Suprapubic skin (tissue), 4 donors: ENCODE data around the gene PARP16. TPM values are rescaled to one million over a fixed set of nuclear protein-coding genes. Genes with fewer than 3 reads are reported as not detected.

ENCODE experiments used
- DNase-seq, 2 donors: peaks; one replicate each; pipeline ENCODE4 v3.0.0-alpha.2; 2019; ENCODE audit warnings: low spot score in 2 of 2
- H3K27ac ChIP-seq: fragments of 200-600 bp; sonication (generic); one replicate; pipeline ENCODE4 v1.5.1; 2019
- H3K27me3 ChIP-seq: fragments of 200-600 bp; sonication (generic); one replicate; pipeline ENCODE4 v1.5.1; 2019
- H3K36me3 ChIP-seq: fragments of 200-600 bp; sonication (generic); one replicate; pipeline ENCODE4 v1.5.1; 2019
- H3K4me1 ChIP-seq: fragments of 200-600 bp; sonication (generic); one replicate; pipeline ENCODE4 v1.5.1; 2019
- H3K4me3 ChIP-seq: fragments of 200-600 bp; sonication (generic); one replicate; pipeline ENCODE4 v1.5.1; 2019; ENCODE audit warnings: mild to moderate bottlenecking
- H3K9me3 ChIP-seq: fragments of 200-600 bp; sonication (generic); one replicate; pipeline ENCODE4 v1.5.1; 2019
- EP300 ChIP-seq: sonication (generic); formaldehyde crosslinking; IDR thresholded peaks from one replicate; pipeline ENCODE4 v1.6.1; 2017; ENCODE audit warnings: antibody characterized with exemption
- POLR2A ChIP-seq, 2 donors: fragments of 450-650 bp; IDR thresholded peaks; one replicate each; pipeline ENCODE4 v1.6.1; 2017; ENCODE audit warnings: antibody characterized with exemption in 2 of 2, mild to moderate bottlenecking in 2 of 2, moderate library complexity in 2 of 2
- POLR2AphosphoS5 ChIP-seq, 3 donors: sonication (generic); formaldehyde crosslinking; IDR thresholded peaks; one replicate each; pipeline ENCODE4 v1.6.1; 2017; ENCODE audit warnings: antibody characterized with exemption in 3 of 3
- WGBS: methylation state at CpG from one replicate; pipeline ENCODE4 v1.1.5; 2018; 5-methylcytosine and 5-hydroxymethylcytosine counted together
- total RNA-seq, 4 donors: library from RNA; depleted of rRNA; stranded (reverse); fragments of >200 nt; gene quantifications; one replicate each; pipeline ENCODE4 v1.1.0, GENCODE V29; 2016
- TF ChIP-seq, protein P1 (sequence below), 2 donors: fragments of 200-600 bp in 1 of 2; fragments of 450-650 bp in 1 of 2; sonication (generic) in 1 of 2; IDR thresholded peaks; one replicate each; pipeline ENCODE4 v1.5.1; 2016 to 2019; ENCODE audit warnings: antibody characterized with exemption in 2 of 2, mild to moderate bottlenecking in 1 of 2, moderate library complexity in 1 of 2

Gene PARP16
- total RNA-seq, 4 donors from 2014 or later, result 8.2 to 16.7 (median 11.7) TPM

DNA sequence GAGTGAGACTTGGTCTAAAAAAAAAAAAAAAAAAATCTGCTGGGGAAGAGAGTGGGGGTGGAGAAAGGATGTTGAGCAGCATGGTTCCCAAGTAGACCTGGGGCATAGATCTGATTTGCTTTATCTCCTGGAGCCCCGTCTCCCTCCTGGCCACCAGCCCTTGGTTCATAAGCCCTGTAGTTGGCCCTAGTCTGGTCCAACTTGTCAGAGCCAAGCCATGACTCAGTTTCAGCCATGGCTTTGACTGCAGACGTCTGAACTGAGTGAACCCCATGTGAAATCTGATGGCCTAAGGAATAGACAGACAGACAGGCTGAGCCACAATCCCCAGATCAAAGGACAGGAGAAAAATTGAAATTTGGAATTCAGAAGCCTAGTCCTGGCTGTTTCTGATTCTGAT lies 73.4 kb downstream of the PARP16 start:
- TF ChIP-seq POLR2AphosphoS5 (IDR thresholded peaks at IDR 0.05) (no peak), EP300 (no peak), POLR2A (IDR thresholded peaks at IDR 0.05) (no peak)
- TF ChIP-seq, protein P1, sequence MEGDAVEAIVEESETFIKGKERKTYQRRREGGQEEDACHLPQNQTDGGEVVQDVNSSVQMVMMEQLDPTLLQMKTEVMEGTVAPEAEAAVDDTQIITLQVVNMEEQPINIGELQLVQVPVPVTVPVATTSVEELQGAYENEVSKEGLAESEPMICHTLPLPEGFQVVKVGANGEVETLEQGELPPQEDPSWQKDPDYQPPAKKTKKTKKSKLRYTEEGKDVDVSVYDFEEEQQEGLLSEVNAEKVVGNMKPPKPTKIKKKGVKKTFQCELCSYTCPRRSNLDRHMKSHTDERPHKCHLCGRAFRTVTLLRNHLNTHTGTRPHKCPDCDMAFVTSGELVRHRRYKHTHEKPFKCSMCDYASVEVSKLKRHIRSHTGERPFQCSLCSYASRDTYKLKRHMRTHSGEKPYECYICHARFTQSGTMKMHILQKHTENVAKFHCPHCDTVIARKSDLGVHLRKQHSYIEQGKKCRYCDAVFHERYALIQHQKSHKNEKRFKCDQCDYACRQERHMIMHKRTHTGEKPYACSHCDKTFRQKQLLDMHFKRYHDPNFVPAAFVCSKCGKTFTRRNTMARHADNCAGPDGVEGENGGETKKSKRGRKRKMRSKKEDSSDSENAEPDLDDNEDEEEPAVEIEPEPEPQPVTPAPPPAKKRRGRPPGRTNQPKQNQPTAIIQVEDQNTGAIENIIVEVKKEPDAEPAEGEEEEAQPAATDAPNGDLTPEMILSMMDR (IDR thresholded peaks at IDR 0.05), result no peak
- Histone ChIP-seq H3K4me1 (peaks cover 18% of the 10 kb centered on the region), H3K4me3 (no peak overlapping the region), H3K27ac (no peak overlapping the region), H3K9me3 (no peaks in the 10 kb centered on the region), H3K36me3 (no peaks in the 10 kb centered on the region), H3K27me3 (no peaks in the 10 kb centered on the region)
- DNase-seq, result no peak
- WGBS, result 32% methylated on average over 2 of the region's 2 CpGs

DNA sequence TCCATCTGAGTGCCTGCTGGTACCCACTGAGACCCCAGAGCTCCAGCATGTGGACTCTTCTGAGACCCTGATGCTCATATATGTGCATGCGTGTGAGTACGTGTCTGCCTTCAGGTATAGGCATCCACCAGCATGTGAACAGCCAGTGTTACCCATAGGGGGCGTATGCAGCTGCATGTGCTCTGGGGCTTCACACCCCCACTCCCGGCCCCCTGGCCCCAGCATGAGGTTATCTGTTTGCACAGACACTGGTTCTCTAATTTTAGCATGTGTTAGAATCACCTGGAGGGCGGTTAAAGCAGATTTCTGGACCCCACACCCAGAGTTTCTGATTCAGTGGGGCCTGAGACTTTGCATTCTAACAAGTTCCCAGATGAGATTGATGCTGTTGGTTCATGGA lies 74.6 kb downstream of the PARP16 start:
- Histone ChIP-seq H3K36me3 (no peaks in the 10 kb centered on the region), H3K4me1 (peaks cover 18% of the 10 kb centered on the region), H3K4me3 (no peak overlapping the region), H3K27me3 (no peaks in the 10 kb centered on the region), H3K27ac (peak overlapping the region; percentile 32), H3K9me3 (no peaks in the 10 kb centered on the region)
- WGBS, result 68% methylated on average over 5 of the region's 5 CpGs
- TF ChIP-seq EP300 (no peak), POLR2A (IDR thresholded peaks at IDR 0.05) (no peak), POLR2AphosphoS5 (IDR thresholded peaks at IDR 0.05) (no peak)
- TF ChIP-seq, protein P1 (IDR thresholded peaks at IDR 0.05), result peak in 1 of 2 donors; percentile 13
- DNase-seq, result no peak

DNA sequence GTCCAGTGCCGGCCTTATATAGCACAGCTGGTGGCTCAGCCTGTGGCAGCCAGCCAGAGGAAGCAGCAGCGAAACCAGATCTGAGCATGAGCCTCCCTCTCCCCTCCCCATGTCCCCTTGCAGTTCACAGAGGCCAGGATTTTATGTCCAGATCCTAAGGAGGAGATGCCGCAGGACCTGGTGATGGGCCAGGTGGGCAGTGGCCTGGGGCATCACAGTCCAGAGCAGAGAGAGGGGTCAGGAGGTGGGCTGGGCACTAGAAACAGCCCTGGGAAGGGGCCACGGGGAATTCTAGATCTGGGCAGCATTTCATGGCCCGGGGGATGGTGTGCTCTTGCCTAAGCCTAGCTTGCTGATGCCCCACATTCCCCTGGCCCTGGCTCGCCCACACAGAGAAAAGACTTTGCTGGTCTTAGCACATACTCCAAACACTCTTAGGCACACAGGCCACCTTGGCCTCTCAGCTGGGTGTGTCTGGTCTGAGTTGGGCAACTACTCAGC lies 75.2 kb downstream of the PARP16 start:
- H3K27me3 ChIP-seq, result no peaks in the 10 kb centered on the region
- no peaks in the 10 kb centered on the region for H3K36me3 ChIP-seq
- DNase-seq, result peak in 1 of 2 donors; percentile 85
- no peak for TF ChIP-seq POLR2AphosphoS5 (IDR thresholded peaks at IDR 0.05)
- TF ChIP-seq POLR2A (IDR thresholded peaks at IDR 0.05), result no peak
- TF ChIP-seq, protein P1 (IDR thresholded peaks at IDR 0.05), result no peak
- no peak for TF ChIP-seq EP300
- peak overlapping the region; percentile 57 for H3K27ac ChIP-seq
- H3K9me3 ChIP-seq, result no peaks in the 10 kb centered on the region
- H3K4me1 ChIP-seq, result peaks cover 18% of the 10 kb centered on the region
- H3K4me3 ChIP-seq, result peak overlapping the region; percentile 22
- WGBS, result 36% methylated on average over 6 of the region's 6 CpGs

DNA sequence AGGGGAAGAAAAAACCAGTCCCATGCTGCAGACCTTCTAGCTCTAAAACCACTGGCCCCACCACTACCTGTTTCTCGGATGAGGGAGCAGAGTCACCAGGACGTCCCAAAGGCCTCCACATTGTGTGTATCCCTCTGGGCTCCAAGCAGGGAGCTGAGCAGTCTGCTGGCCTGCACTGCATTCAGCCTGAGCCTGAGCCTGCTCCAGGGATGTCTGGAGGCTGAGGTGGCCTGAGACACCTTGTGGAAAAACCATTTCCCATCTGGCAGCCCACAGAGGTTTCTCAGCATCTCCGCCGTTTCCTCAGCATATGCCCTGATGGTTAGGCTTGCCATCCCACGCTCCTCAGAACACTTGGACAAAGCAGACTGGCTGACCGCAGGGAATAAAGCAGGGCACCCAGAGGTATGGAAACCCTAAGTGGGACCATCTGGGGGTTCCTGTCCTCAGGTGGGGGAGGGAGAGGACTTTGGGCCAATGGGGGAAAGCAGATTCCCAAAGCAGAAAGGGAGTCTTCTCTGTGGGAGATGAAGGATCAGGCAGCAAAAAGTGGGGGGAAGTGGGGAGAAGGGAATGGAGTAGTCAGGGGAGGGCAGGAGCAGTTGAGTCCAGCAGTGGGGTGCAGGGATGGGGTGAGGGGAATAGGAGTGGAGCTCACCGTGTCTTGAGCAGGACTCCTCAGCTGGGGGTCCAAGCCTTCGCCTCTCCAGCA lies 75.8 kb downstream of the PARP16 start, which contains the start of gene CILP:
TSS of gene CILP (minus strand) at position 704 of the 712 bp plus-strand sequence. CDS start 1,718 bp downstream, outside the sequence.
- Histone ChIP-seq H3K27ac (peak within 1 kb of the TSS; percentile 57), H3K4me1 (peaks cover 18% of the 10 kb centered on the region), H3K36me3 (no peaks in the 10 kb centered on the region), H3K27me3 (no peaks in the 10 kb centered on the region), H3K4me3 (peak within 1 kb of the TSS; percentile 22), H3K9me3 (no peaks in the 10 kb centered on the region)
- TF ChIP-seq EP300 (no peak), POLR2A (IDR thresholded peaks at IDR 0.05) (no peak), POLR2AphosphoS5 (IDR thresholded peaks at IDR 0.05) (no peak)
- TF ChIP-seq, protein P1 (IDR thresholded peaks at IDR 0.05), result no peak
- no peak for DNase-seq
- 79% methylated on average over 8 of the region's 8 CpGs for WGBS
